GM19099 (cell line): ENCODE measurements around the gene EYA4.

Experiments
- POLR2A ChIP-seq: IDR thresholded peaks from 3 replicates; pipeline ENCODE4 v1.6.1; 2011; ENCODE audit warnings: low read depth; ENCODE audit not compliant: insufficient read length; ENCODE audit errors: extremely low read depth

EYA4 gene

DNA sequence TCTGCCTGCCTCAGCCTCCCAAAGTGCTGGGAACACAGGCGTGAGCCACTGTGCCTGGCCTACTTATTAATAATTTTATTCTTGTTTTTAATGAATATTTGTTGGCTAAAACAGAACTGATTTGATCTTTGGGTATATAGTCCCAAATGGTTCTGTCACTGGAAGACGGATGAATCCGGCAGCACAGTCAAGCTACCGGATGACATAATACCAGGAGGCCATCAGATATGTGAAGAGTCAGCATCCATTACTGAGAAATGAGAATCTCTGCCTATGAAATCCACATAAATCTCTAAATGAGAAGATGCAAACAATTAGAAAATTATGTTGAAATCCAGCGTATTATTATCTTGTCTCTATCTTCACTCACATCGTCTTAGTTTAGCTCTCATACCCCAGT is 263.0 kb downstream of the EYA4 start:
- no peak for TF ChIP-seq POLR2A

GRCh38 chr6:133504761-133505160 is 263.6 kb downstream of the EYA4 start:
- no peak for TF ChIP-seq POLR2A

GRCh38 chr6:133505681-133506080 is 264.5 kb downstream of the EYA4 start:
- TF ChIP-seq POLR2A, result no peak

DNA sequence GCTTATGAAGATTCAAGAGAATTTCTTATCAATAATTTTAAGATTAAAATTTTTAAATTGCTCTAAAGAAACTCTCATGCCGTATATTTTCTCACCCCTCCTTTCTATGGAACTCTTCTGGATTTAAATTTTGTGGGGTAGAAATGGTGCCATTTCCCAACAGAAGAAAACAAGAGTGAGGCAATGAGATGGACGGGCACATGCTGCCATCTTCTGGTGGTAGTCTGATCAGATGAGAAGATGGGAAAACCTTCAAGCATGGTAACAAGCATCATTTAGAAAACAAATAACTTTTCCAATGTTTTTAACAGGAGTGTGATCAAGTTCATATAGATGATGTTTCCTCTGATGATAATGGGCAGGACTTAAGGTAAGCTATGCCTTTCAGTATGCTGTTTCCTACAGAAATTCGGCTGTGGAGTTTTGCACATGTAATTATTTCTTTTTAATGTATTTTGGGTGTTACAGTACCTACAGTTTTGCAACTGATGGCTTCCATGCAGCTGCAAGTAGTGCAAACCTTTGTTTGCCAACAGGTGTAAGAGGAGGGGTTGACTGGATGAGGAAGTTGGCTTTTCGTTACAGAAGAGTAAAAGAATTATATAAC is 271.4 kb downstream of the EYA4 start:
- no peak for TF ChIP-seq POLR2A

- TF ChIP-seq POLR2A, result no peak
Observed at GRCh38 chr6:133523816-133524215, 282.7 kb downstream of the EYA4 start.

DNA sequence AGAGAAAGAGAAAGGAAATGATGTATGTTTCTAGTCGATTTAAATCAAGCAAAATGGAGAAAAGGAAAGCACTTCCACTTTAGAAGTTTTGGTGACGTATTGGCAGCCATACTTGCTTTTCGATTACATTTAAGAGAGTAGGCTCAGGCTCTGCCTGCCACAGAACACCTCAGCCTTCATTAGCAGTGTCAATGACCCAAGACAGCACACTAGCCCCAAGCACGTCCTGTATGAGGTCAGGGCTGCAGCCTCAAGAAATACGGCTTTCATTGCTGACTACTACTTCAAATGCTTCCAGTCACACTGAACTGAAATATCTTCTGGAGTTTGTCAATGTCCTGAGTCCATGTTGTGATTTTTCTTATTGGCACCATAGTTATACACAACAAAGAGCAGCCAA is 285.3 kb downstream of the EYA4 start:
- no peak for TF ChIP-seq POLR2A

- TF ChIP-seq POLR2A, result no peak
Observed at GRCh38 chr6:133528566-133528965, 287.4 kb downstream of the EYA4 start.

DNA sequence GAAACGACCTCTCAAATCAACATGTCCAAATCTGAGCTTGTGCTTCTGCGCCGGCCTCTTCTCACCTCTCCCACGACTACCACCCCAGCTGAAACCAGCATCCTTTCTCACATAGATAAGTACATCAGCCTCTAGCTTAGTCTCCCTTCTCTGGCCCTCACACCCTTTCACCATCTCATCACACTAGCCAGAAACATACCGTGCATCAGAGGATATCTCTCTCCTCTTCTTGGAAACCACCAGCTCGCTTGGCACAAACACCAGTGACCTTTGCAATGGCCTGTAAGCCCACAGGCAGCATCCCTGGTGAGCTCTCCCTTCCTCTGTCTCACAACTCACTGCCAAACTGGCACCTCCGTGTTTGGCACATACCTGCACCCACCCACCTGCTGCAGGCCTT is 291.8 kb downstream of the EYA4 start:
- no peak for TF ChIP-seq POLR2A

DNA sequence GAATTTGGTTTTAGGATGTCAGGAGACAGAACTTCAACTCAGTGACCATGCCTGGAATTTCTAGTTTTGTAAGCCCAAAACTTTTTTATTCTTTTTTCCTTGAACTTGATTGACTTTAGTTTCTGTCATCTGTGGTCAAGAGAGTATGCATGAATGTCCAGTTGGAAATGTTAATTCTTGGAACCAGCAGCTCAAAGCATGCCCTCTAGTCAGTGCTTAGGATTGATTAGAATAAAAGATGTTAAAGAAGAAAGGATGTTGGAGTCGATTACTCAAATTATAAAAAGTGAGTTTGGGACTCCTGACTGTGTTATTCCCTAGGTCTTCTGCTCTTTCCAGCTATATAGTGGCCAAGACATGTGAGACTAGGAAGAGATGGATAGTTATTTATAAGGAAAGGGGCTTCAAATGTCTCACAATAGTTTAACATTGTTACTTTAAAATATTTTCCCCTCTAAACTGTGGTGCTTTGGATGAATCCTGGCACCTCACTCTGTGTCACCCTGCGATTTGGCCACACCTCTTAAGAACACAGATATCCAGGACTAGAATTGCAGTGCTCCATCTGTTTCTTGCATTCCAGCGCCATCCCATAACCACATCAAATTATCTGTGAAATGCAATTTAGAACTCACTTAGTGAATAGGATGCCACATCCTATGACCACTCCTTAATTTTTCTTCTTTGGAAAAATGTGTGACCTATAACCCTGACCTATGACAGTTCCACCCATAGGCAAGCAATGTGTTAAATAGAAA is 298.5 kb downstream of the EYA4 start:
- TF ChIP-seq POLR2A, result no peak

DNA sequence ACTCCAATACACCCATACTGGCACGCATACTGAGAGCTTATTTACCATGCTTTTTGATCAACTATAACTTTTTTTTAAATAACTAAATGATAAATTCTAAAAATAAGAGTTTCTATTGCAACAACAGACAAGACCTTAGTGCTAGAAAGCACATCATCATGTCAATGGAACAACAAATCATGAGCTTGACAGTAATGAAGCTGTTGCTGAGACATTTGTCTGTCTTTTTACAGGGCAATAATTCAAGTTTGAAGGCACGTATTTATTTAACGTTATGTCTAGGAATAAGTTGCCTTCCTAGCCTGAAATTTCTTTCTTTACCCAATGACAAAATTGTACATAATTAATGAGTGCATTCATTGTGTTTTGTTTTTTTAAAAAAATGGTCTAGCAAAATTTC is 299.2 kb downstream of the EYA4 start:
- no peak for TF ChIP-seq POLR2A

DNA sequence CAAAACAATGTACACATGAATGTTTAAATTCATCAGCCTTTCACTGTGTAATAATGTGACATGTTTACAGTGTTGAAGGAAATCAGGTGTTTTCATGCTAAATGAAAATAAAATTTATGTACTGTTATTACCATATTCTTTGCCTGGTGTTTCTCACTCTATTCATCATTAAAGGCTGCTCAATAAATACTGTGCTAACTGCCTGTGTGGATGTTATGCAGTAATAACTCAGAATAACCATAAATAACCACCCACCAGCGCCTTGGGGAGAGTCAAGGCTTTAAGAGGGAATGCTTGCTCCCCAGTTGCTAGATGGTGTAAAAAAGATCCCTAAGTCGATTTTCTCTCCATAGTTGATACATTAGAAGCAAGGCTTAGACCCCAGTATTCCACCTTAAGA is 299.9 kb downstream of the EYA4 start:
- TF ChIP-seq POLR2A, result no peak

DNA sequence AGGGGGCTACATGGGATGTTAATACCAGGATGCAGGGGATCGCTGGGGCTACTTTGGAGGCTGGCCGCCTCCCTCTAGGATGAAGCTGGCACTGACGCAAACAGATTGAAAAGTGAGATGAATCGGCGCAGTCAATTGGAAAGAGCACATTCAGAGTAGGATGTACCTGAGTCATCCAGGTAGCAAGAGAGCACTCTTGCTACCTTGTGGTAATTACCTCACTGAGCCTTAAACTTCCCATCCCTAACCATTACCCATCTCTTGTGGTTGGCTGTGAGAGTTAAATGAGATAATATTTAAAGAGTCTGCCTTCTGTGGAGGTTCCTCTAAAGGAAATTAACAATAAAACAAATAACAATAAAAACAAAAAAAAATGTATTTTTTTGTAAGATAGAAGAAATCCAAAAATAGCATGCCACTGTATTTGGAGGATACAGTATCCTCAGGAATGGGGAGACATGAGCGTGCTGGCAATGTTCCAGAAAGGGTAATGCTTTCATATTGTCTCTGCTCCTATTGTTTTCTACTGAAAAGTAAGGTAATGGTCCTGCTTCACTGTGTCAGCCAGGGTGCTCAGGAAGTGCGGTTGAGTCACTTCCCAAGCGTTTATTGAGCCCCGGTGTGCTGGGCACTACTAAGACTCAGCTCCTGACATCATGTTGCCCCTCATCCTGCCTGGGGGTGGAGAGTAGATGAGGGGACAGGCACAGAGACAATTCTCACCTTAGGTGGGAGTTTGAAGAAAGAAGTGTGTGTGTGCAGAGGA is 301.1 kb downstream of the EYA4 start:
- TF ChIP-seq POLR2A, result no peak

GRCh38 chr6:133544419-133544818 is 303.3 kb downstream of the EYA4 start:
- TF ChIP-seq POLR2A, result no peak

- no peak for TF ChIP-seq POLR2A
Observed at GRCh38 chr6:133546098-133546497, 304.9 kb downstream of the EYA4 start.

- TF ChIP-seq POLR2A, result no peak
Observed at GRCh38 chr6:133547136-133547535, 306.0 kb downstream of the EYA4 start.
